ENCODE results near the gene PER1.
"Not testable (repeated sequence)": the region's sequence is repeated elsewhere in the genome, so short reads cannot be mapped to it uniquely, and the experiment has no call there.

The PER1 gene

GRCh38 chr17:8118769-8119580 lies 33.2 kb downstream of the PER1 start:
- peak; percentile 94 for DNase-seq

GRCh38 chr17:8117980-8118768 lies 34.0 kb downstream of the PER1 start, which contains the start of gene ALOXE3:
Gene ALOXE3, minus strand, starts transcription at chr17:8118514. Its CDS starts 524 bp downstream, at chr17:8117990.
- no peak for DNase-seq

GRCh38 chr17:8117367-8117979 lies 34.7 kb downstream of the PER1 start:
- no peak for DNase-seq

- DNase-seq = no peak
These were observed 35.4 kb downstream of the PER1 start for GRCh38 chr17:8116776-8117175.

GRCh38 chr17:8110907-8111306 lies 41.3 kb downstream of the PER1 start:
- no peak for DNase-seq

- no peak for DNase-seq
These were observed 41.8 kb downstream of the PER1 start for GRCh38 chr17:8110456-8110804.

- DNase-seq = peak; percentile 90
These were observed 42.3 kb downstream of the PER1 start for GRCh38 chr17:8109661-8110455.

GRCh38 chr17:8108972-8109660 lies 43.1 kb downstream of the PER1 start:
- DNase-seq = no peak

GRCh38 chr17:8106980-8107379 lies 45.2 kb downstream of the PER1 start:
- not testable (repeated sequence) for DNase-seq

GRCh38 chr17:8105957-8106398 lies 46.2 kb downstream of the PER1 start:
- DNase-seq = no peak

- DNase-seq = no peak
These were observed 47.3 kb downstream of the PER1 start for GRCh38 chr17:8104911-8105310.

- DNase-seq = no peak
These were observed 48.7 kb downstream of the PER1 start for GRCh38 chr17:8103549-8103948.

- no peak for DNase-seq
These were observed 50.5 kb downstream of the PER1 start for GRCh38 chr17:8101721-8102120.

GRCh38 chr17:8100763-8101162 lies 51.4 kb downstream of the PER1 start:
- DNase-seq = no peak

GRCh38 chr17:8100111-8100510 lies 52.1 kb downstream of the PER1 start:
- no peak for DNase-seq

GRCh38 chr17:8096541-8096940 lies 55.7 kb downstream of the PER1 start:
- DNase-seq = no peak

GRCh38 chr17:8095361-8095760 lies 56.8 kb downstream of the PER1 start:
- DNase-seq = no peak

- DNase-seq = no peak
These were observed 61.0 kb downstream of the PER1 start for GRCh38 chr17:8091033-8091687.

Data from activated CD8-positive, alpha-beta memory T cell treated with anti-CD3 and anti-CD28 coated beads, Interleukin-2, amount 50 U/mL, for 48 hours (primary cell).